ENCODE results near the gene RABIF. TPM values are rescaled to one million over a fixed set of nuclear protein-coding genes. Genes with fewer than 3 reads are reported as not detected.

RABIF gene
- total and polyA plus RNA-seq, 10 of the 15 experiments (the other 5 are each of a cell fraction or from before 2014, with no cell fraction given) = 4.7 to 18.2 (median 8.8) TPM

DNA sequence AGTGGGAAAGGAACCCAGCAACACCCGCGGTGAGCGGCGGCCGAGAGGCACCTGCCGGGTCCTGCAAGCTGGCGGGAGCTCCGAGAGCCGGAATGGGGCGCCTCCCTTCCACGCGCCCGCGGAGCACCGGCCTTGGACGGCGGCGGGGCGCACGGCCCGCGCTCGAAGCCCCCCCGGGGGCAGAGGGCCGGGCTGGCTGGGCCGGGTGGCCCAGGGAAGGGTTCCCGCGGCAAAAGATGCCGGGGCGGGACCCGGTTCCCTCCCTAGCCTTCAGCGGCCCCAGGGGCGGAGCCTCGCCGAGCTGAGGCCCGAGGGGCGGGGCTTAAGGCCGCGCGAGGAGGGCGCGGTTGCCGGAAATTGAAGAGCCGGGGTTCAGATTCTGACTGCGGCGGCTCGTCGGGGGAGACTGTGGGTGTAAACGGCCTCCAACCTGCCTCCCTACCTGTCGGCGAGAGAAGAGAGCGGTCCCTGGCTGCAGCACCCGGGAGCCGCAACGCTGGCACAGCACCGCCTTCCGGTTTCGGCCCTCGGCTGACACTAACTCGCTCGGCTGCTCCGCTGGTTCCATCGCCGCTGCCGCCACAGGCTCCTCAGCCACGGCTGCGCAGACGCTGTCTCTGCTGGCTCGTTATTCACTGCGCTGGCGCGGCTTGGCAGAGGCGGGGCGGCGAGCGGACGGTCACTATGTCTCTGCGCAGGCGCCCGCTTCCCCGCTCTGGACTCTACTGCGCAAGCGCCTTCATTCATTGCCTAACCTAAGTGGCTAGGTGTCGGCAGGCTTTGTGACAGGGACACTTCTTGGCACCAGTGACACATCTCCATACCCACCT is at the start of gene RABIF (continued):
- TF ChIP-seq BCL11A (IDR thresholded peaks at IDR 0.05; ENCODE audit: low read depth, low read length) (no peak), SREBF1 (IDR thresholded peaks at IDR 0.05; ENCODE audit: low read length) (no peak), ETV6 (conservative IDR thresholded peaks at IDR 0.05 in 1 of 2, IDR thresholded peaks at IDR 0.05 in 1 of 2; ENCODE audit: borderline replicate concordance in 1 of 2, low read depth in 1 of 2) (no peak), EZH2 (IDR thresholded peaks at IDR 0.05; ENCODE audit: borderline replicate concordance, control insufficient read depth, low read depth, low read length) (no peak), RBBP5 (conservative IDR thresholded peaks at IDR 0.05) (no peak), NFXL1 (IDR thresholded peaks at IDR 0.05; ENCODE audit: borderline replicate concordance) (no peak), RB1 (IDR thresholded peaks at IDR 0.05; ENCODE audit: borderline replicate concordance) (peak; percentile 66; the same call in 1 of the 2 replicates), YBX1 (IDR thresholded peaks at IDR 0.05) (no peak), EP300 (IDR thresholded peaks at IDR 0.05; ENCODE audit: borderline replicate concordance in 1 of 2, control insufficient read depth in 1 of 2, low read depth in 2 of 2, low read length in 2 of 2) (no peak), SMC3 (IDR thresholded peaks at IDR 0.05; ENCODE audit: borderline replicate concordance, low read length) (no peak), DPF2 (IDR thresholded peaks at IDR 0.05) (peak; percentile 87), ZBED1 (IDR thresholded peaks at IDR 0.05; ENCODE audit: borderline replicate concordance) (no peak; the same call in 1 of the 2 replicates), WRNIP1 (IDR thresholded peaks at IDR 0.05; ENCODE audit: borderline replicate concordance, low read depth, low read length) (no peak), SIN3A (IDR thresholded peaks at IDR 0.05; ENCODE audit: low read depth, low read length) (peak; percentile 44; the same call in 1 of the 2 replicates), RAD51 (IDR thresholded peaks at IDR 0.05) (no peak), SREBF2 (IDR thresholded peaks at IDR 0.05; ENCODE audit: low read length) (no peak), CEBPB (IDR thresholded peaks at IDR 0.05; ENCODE audit: borderline replicate concordance in 1 of 2, low read depth in 2 of 2, low read length in 2 of 2) (no peak)
- TF ChIP-seq, protein P1, sequence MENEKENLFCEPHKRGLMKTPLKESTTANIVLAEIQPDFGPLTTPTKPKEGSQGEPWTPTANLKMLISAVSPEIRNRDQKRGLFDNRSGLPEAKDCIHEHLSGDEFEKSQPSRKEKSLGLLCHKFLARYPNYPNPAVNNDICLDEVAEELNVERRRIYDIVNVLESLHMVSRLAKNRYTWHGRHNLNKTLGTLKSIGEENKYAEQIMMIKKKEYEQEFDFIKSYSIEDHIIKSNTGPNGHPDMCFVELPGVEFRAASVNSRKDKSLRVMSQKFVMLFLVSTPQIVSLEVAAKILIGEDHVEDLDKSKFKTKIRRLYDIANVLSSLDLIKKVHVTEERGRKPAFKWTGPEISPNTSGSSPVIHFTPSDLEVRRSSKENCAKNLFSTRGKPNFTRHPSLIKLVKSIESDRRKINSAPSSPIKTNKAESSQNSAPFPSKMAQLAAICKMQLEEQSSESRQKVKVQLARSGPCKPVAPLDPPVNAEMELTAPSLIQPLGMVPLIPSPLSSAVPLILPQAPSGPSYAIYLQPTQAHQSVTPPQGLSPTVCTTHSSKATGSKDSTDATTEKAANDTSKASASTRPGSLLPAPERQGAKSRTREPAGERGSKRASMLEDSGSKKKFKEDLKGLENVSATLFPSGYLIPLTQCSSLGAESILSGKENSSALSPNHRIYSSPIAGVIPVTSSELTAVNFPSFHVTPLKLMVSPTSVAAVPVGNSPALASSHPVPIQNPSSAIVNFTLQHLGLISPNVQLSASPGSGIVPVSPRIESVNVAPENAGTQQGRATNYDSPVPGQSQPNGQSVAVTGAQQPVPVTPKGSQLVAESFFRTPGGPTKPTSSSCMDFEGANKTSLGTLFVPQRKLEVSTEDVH (IDR thresholded peaks at IDR 0.05; ENCODE audit: low read depth, partially characterized antibody) = no peak
- TF ChIP-seq, protein P2, sequence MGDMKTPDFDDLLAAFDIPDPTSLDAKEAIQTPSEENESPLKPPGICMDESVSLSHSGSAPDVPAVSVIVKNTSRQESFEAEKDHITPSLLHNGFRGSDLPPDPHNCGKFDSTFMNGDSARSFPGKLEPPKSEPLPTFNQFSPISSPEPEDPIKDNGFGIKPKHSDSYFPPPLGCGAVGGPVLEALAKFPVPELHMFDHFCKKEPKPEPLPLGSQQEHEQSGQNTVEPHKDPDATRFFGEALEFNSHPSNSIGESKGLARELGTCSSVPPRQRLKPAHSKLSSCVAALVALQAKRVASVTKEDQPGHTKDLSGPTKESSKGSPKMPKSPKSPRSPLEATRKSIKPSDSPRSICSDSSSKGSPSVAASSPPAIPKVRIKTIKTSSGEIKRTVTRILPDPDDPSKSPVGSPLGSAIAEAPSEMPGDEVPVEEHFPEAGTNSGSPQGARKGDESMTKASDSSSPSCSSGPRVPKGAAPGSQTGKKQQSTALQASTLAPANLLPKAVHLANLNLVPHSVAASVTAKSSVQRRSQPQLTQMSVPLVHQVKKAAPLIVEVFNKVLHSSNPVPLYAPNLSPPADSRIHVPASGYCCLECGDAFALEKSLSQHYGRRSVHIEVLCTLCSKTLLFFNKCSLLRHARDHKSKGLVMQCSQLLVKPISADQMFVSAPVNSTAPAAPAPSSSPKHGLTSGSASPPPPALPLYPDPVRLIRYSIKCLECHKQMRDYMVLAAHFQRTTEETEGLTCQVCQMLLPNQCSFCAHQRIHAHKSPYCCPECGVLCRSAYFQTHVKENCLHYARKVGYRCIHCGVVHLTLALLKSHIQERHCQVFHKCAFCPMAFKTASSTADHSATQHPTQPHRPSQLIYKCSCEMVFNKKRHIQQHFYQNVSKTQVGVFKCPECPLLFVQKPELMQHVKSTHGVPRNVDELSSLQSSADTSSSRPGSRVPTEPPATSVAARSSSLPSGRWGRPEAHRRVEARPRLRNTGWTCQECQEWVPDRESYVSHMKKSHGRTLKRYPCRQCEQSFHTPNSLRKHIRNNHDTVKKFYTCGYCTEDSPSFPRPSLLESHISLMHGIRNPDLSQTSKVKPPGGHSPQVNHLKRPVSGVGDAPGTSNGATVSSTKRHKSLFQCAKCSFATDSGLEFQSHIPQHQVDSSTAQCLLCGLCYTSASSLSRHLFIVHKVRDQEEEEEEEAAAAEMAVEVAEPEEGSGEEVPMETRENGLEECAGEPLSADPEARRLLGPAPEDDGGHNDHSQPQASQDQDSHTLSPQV (IDR thresholded peaks at IDR 0.05) = no peak
- TF ChIP-seq, protein P3, sequence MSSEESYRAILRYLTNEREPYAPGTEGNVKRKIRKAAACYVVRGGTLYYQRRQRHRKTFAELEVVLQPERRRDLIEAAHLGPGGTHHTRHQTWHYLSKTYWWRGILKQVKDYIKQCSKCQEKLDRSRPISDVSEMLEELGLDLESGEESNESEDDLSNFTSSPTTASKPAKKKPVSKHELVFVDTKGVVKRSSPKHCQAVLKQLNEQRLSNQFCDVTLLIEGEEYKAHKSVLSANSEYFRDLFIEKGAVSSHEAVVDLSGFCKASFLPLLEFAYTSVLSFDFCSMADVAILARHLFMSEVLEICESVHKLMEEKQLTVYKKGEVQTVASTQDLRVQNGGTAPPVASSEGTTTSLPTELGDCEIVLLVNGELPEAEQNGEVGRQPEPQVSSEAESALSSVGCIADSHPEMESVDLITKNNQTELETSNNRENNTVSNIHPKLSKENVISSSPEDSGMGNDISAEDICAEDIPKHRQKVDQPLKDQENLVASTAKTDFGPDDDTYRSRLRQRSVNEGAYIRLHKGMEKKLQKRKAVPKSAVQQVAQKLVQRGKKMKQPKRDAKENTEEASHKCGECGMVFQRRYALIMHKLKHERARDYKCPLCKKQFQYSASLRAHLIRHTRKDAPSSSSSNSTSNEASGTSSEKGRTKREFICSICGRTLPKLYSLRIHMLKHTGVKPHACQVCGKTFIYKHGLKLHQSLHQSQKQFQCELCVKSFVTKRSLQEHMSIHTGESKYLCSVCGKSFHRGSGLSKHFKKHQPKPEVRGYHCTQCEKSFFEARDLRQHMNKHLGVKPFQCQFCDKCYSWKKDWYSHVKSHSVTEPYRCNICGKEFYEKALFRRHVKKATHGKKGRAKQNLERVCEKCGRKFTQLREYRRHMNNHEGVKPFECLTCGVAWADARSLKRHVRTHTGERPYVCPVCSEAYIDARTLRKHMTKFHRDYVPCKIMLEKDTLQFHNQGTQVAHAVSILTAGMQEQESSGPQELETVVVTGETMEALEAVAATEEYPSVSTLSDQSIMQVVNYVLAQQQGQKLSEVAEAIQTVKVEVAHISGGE (CRISPR knock-in tag; IDR thresholded peaks at IDR 0.05) = no peak

Data from GM12878 (cell line).